Measurements from ENCODE around the gene COX10.
"Not testable (repeated sequence)": the region's sequence is repeated elsewhere in the genome, so short reads cannot be mapped to it uniquely, and the experiment has no call there.

COX10 gene
- 8.3 to 26.0 (median 16.3) reads per million in 18 experiments for total RNA-seq

DNA sequence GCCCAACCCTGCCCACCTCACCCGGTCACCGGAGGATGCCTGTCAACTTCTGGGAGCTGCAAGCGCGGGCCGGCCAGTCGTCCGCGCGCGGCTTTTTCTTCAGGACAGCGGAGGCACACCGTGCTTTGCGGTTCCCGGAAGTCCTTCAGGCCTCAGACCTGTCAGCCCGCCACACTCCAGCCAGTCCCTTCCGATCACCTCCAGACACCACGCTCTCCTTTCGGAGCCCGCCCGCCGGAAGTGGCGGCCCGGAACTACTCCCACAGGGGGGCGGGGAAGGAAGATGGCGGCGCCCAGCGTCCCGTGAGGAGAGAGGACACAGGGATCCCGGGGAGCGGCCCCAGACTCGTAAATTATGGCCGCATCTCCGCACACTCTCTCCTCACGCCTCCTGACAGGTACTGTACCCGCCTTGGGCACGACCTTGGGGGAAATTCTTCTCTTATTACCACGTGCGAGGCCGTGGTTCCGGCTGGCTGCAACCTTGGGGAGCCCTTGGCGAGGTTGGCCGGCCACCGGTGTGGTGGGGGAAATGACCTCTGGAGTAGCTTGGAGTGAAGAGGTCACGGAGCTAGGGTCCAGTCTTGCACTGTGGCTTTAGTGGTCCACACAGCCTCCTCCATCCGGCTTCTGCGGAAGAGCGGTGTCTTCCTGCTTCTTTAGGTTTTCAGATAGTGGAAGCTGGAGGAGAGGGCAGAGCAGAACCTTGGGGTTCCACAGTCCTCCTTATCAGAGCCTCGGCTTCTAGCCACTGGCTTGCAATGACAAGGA, at the start of gene COX10:
COX10 (plus strand) TSS at position 254 of the 771 bp plus-strand sequence; CDS start at position 356, 102 bp downstream.
- DNase-seq = peak; percentile 84 to 88

DNA sequence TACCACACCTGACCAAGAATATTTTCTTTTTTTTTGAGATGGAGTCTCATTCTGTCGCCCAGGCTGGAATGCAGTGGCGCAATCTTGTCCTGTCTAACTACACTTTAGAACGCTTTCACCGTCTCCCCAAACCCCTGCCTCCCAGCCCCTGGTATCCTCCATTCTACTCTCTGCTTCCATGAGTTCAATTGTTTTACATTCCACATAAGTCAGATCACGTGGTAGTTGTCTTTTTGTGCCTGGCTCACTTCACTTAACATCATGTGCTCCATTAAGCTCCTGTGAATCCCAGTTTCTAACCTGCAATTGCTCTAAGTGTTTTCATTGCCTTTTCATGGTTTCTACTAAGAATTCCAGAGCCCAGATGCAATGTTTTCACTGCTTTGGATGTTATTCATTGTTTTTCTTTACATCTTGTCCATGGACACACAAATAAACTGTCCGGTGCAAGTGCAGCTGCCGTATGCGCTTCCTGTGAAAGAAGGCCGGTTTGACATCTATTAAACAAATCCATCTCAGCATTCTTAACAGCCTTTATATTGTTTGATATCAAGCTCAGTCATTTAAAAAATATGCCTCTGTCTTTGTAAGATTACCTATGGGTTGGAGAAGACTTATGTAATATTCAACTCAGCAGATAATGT, 47.5 kb upstream of the COX10 start:
- not testable (repeated sequence) for DNase-seq

DNA sequence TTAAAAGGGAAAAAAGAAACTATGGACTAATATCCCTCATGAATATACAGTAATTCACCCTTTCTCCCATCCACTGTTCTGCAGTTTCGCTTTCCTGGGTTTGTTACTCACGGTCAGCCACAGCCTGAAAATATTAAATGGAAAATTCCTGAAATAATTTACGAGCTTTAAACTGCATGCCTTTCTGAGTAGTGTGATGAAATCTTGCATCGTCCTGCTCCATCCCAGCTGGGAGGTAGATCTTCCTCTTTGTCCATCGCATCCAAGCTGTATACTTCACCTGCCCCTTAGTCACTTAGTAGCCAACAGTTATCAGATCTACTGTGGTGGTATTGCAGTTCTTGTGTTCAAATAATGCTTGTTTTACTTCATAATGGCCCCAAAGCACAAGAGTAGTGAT, 39.5 kb upstream of the COX10 start:
- not testable (repeated sequence) for DNase-seq

DNA sequence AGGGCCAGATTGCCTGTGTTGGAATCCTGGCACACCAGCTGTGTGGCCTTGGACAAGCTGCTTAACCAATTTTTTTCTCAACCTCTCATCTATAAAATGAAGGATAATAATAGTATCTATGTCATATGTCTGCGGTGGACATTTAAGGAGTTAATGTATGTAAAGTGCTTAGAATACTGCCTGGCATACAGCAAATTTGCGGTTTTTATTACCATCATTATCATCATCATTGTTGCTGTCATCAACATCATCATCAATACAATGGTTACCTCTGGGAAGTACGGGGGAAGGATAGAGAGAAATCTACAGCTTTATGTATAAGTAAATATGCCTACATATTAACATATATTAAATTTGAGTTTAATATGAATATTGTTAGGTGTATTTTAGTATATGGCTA, 37.1 kb upstream of the COX10 start:
- no peak for DNase-seq

DNA sequence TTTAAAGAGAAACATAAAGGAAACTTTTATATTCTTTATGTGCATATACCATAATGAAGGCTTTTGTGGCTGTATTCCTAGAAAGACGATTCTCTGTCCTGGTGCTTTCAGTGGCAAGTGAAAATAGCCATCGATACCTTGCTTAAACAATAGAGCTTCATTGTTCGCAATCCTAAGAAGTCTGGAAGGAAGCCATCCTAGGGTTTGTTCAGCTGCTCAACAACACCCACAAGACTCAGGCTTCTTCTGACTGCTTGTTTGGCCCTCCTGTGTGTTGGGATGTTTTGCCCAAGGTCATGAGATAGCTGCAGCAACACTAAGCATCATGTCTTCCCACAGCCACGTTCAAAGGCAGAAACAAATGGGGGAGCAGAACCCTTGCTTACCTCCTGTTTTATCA, 36.1 kb upstream of the COX10 start:
- DNase-seq = no peak

DNA sequence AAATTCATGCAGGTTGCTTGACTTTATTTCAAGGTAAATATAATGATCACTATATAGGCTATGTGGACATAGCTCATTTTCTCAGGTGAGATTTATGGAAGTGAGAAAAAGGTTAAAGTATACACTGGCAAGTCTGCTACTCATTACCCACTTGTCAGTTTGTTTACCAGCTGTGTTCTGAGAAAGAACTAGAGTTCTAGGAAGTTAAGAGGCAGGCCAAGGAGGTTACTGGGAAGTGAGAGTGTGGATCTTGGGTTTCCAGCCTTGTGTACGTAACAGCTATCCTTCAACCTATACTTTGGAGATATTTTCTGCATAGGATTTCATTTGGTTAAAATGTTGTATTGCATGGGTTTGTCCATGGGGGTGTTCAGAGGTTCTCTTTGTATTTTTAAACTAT, 31.9 kb upstream of the COX10 start:
- DNase-seq = no peak

DNA sequence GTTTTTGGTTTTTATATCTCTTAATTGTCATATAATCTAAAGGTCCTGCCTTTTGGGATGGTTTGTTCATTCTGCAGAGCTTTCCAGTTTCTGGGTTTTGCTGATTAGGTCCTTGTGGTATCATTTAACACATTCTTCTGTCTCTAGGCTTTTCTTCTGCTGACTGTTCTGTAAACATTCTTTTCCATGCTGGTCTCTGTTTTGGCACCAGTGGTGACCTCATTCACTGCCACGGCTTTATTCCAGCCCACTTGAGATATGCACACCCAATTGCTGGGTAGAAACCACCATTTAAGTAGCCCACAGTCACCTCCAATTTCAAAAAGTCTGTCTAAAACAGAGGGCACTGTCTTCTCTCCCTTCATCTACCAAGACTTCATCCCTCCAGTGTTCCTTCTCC, 31.1 kb upstream of the COX10 start:
- no peak for DNase-seq

DNA sequence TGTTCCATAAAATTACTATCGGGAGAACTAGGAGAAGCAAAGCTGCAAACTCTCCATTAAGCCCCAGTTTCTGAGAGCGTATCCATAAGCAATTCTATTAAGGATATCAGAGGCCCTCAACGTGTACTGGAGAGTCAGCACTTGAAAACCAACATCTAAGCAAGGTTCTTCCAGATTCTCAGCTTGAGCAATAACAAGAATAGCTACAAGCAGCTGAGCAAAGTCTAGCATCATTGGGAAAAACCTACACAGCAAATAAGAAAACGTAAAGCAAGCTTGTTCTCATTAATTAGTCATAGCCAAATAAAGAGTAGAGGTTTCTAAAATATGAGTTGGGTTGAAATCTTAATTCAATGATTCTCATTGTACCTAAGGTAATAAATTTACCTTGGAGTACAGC, 26.9 kb upstream of the COX10 start:
- no peak for DNase-seq

DNA sequence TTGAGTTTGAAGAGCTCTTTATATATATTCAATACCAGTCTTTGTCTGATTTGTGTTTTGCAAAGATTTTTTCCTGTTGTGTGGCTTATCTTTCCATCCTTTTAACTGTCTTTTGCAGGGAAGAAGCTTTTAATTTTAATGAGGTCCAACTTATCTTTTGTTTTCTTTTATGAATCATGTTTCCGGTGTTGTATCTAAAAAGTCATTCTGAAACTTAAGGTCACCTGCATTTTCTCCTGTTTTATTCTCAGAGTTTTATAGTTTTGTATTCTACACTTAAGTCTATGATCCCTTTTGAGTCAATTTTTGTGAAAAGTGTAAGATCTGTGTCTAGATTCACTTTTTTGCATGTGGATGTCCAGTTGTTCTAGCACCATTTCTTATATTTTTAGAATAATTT, 24.6 kb upstream of the COX10 start:
- no peak for DNase-seq

DNA sequence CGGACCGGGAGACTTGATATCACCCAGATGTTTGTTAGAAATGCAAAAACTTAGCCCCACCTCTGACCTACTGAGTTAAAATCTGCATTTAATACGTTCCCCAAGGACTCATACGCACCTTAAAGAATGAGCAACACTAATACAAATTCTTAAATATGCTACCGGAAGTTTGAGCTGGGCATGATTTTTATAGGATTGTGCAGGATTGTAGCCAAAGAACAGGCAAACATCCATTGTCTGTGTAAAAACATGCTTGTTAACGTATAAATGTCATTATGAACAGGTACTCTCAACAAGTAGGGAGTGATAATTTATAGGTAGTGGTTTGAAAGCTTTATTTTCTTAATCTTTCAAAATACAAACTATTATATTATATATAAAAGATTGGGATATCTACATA, 22.3 kb upstream of the COX10 start:
- no peak for DNase-seq

DNA sequence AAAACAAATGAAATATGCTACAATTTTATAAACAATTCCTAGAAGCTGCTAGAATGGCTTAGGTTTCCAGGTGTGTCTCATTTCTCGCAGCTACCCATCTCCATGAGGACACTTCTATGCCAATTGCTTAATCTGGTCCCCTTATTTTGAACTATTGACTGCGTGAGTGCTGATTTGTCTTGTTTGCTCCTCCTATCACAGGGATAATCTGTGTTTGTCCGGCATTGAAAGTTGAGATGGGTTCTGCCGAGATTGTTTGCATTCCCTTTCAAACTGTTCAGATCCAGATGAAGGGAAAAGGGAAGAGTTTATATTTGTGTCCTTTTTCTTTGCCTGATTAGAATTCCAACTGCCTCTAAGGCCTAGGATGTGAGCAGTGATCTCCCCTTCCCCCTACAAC, 21.7 kb upstream of the COX10 start:
- no peak for DNase-seq

DNA sequence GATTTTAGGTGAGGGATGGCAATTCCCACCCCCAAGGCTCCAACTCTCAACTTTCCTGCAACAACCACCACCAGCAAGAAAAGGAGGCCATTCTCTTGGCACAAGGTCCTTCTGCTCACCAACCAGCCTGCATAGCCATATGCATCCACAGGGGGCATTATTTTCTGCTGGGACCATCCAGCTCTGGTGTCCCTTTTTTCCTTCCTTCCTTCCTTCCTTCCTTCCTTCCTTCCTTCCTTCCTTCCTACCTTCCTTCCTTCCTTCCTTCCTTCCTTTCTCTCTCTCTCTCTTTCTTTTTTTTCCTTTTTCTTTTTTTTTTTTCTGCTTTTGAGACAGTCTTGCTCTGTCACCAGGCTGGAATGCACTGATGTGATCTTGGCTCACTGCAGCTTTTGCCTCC, 21.1 kb upstream of the COX10 start:
- DNase-seq = no peak

DNA sequence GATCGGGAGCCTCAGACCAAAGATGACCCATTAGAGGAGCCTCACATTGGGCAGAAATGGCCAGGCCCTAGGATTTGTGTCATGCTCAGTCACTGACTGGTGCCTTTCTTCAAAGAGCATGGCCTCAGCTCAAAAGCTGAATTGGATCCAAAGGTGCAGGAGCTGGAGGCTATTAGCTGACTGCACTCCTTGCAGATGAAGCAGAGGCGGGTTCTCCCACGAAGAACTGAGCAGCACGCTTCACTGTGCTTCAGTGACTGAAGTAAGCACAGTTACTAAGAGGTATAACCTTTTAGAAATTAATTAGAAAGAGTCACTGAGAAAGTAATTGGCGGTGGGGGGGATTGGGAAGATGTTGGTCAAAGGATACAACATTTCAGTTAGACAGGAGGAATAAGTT, 18.7 kb upstream of the COX10 start:
- DNase-seq = no peak

DNA sequence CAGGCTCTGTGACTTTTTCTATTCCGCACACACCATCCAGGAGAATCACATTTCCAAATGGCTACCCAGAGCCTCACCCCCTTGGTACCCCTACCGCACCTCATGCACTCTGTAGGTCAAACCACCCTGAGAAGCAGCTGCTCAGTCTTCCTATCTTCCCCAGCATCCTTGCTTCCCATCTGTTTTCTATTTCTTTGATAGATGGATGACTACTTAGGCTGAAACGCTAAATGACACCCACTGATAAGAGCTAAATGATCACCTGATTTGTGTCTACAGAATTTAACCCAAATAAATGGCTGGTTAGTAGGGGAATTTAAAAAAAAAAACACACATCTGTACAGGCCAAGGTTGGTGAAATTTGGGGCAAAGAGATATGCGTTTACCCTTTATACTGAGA, 17.6 kb upstream of the COX10 start:
- DNase-seq = no peak

DNA sequence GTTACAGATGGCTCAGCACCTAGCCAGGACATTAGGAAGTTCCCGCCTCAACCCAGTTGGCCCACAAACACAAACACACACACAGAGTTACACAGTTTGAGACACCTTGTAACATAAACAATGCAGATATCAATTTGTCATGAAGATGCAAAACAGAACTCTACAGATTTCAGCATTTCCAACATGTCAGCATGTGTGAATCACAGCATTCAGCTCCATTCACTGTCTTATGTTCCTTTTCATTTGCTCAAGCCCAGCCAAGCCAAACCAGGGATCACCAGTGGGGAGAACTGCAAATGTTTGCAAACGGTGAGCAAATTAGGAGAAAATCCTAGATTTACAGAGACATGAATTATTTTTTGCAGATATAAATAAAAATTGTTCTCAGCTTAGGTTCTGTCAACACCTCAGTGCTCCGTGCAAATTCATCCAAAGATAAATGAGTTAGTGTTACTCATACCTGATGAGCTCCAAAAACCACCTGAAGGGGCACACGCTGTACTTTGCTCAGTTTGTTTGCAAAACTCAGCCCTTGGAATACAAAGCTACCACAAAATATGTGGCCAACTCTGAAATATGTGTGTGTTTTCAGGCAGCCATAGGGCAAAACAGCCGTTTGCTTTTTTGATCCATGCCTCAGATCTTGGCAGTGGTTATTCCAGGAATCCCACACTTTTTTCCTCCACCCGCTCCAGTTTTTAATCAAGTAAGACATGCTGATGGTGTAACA, 16.3 kb upstream of the COX10 start:
- DNase-seq = no peak

DNA sequence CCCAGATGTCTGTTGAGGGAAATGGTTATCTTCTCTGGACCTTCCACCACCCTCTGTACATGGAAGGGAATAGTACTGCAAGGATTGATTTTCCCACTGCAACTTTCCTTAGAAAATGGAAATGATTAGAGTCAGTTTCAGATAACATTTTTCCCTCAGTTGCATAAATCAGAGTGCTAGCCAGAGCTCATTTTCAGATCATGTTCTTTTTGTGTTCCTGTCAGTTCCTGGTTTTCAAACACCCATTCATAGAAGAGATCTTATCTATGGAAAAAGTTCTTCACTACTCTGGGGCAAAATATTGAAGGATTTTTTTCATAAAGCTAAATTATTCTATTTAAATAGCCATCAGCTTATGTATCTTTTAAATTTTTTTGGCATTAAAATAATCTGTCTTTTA, 11.7 kb upstream of the COX10 start:
- no peak for DNase-seq

DNA sequence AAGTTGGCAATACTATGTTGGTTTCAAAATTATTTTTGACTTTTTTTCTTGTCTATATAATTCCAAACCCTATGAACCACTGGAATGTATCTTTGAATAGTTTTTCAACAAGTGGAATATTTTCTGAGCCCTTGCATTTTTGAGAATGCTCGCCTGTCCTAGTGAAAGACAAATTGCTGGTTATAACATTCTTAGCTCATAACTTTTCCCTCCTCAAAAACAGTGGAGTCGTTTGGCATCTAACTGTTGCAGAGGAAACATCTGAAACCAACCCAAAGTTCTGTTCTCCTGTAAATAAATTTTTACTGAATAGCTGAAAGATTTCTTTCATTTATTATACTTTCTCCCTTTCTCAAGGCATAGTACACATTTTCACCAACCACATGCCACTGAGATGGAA, 11.3 kb upstream of the COX10 start:
- no peak for DNase-seq

DNA sequence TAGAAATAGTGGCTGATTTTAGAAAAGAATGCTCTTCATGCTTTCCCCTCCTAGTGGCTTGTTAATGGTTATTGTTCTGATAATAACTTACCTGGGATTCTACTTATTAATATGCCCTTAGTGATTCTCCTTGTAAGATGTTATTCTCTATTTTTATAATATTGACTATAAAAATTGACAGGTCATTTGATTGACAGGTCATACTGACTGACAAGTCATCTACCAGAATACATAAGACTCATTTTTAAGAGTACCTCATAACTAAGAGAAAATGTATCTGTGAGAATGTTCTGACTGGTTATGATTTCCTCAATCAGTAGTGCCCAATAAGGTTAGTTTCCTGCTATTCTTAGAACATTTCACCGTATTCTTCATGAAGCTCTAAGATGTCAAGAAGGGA, 8.6 kb upstream of the COX10 start:
- no peak for DNase-seq

DNA sequence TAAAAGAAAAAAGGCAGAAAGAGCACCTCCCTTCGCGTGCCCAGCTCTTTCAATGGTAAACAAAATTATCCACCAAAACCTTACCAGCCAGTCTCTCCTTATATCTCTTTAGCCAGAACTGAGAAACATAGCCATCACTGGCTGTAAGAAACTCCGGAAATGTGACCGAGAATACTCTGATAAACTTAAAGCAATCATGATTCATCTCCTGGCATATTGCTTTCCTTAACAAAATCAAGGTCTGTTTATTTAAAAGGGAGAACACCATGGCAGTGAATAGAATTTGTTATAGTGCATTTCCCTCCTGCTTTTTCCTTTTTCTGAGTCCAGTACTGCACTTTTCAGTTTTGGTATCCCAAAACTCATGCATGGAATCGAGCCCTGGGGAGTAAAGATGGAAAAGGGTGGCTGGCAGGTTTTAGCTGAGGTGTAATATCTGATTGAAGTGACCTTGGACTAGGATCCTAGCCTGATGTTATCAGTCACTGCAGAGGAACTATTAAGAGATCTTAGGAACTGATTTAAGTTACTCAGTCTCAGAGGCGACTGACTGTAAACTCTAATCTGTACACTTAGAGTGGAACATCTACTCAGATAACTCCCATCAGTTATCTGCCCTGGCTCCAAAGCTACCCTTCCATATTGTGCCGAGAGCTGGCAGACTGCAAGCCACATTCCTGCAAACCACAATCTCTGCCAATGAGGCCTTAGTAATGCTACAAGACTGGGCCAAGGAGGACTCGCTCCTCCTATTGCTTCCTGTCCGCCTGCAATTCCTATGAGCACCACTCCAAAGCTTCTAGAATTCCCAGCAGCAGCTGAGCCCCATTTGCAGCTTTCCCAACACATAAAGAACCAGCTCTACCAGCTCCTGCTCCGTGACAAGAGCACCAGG, 7.4 kb upstream of the COX10 start:
- DNase-seq = no peak

DNA sequence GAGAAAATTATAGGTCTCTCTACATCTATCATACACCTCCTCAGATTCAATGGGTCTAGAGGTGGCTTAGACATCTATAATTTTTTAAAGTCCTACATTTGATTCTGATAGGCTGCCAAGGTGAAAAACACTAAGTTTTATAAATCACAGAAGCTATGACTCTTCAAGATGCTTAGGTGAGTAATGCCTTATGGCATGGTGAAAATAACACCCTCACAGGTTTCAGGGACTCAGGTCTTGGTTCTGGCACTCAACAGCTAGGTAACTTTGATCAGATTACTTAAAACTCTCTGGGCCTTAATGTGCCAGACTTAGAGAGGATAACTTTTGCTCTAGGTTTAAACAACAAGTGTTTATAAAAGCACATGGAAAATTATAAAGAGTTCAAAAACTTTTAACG, 2.0 kb upstream of the COX10 start:
- DNase-seq = no peak

DNA sequence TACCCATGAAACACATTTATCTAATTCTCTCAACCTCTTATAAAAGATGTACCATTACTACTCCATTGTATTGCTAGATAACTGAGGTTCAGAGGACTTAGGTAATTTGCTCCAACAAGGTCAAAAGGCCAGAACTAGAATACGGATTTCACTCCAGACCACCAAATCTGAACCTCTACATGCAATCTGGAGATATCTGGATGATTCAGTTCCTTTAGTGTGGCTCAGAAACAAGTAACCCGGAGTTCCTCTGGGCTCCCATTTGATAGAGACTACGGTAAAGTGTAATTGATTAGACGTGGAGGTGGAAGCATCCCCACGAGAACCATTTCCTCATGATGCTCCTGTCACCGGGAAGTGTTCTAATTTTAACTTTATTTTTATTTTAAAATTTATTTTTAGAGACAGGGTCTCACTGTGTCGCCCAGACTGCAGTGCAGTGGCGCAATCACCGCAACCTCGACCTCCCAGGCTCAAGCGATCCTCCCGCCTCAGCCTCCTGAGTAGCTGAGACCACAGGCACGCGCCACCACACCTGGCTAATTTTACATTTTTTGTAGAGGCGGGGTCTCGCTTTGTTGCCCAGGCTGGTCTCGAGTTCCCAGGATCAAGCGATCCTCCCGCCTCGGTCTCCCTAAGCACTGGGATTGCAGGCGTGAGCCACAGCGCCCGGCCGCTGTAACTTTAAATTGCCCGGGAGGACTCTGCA, 608 bp upstream of the COX10 start:
- no peak for DNase-seq

DNA sequence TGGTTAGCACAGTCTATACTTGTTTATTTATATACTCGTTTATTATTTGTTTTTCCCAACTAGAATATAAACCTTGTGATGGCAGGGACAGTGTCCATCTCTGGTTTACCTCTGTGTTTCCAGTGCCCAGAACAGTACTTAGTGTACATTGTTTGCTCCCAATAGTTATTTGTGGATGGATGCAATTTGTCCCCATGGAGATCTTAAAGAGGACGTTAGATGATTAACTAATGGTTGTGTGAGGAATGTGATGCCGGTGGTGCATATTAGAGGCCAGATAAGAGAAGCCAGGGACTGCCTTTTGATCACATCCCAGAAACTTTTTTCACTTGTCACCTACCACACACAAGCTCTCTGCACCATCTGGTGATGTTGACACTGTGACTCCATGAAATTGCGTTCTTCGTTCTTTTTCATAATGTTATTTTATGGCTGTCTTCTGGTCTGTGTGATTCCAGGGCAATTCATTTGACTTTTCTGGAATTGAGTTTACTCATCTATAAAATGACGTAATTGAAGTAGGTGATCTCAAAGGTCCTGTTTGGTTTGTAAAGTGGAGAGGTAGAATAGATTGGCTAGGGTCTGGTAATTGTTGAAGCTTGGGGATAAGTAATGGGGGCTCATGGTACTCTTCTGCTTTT, 1.2 kb downstream of the COX10 start:
- DNase-seq = no peak

Measured in inflammatory macrophage (primary cell).